HEK293T (cell line): ENCODE measurements around the gene YKT6.

Experiments
- BHLHE40 ChIP-seq: fragments of 450-650 bp; IDR thresholded peaks from 2 replicates; pipeline ENCODE4 v1.6.1; 2016; ENCODE audit warnings: mild to moderate bottlenecking, moderate library complexity, borderline replicate concordance
- FOXM1 ChIP-seq: fragments of 450-650 bp; IDR thresholded peaks from 2 replicates; pipeline ENCODE4 v1.6.1; 2017; ENCODE audit warnings: mild to moderate bottlenecking, borderline replicate concordance
- HDGF ChIP-seq: fragments of 450-650 bp; IDR thresholded peaks from 2 replicates; pipeline ENCODE4 v1.6.1; 2017; ENCODE audit warnings: antibody characterized with exemption, borderline replicate concordance
- LEF1 ChIP-seq: fragments of 450-650 bp; IDR thresholded peaks from 2 replicates; pipeline ENCODE4 v1.6.1; 2017; ENCODE audit warnings: mild to moderate bottlenecking, borderline replicate concordance
- NFRKB ChIP-seq: fragments of 450-650 bp; IDR thresholded peaks from 2 replicates; pipeline ENCODE4 v1.6.1; 2016; ENCODE audit warnings: mild to moderate bottlenecking, moderate library complexity
- SP1 ChIP-seq: fragments of 450-650 bp; IDR thresholded peaks from 2 replicates; pipeline ENCODE4 v1.6.1; 2017
- SUZ12 ChIP-seq: fragments of 450-650 bp; IDR thresholded peaks from 2 replicates; pipeline ENCODE4 v1.6.1; 2016; ENCODE audit warnings: mild to moderate bottlenecking
- TARDBP ChIP-seq: fragments of 450-650 bp; IDR thresholded peaks from 2 replicates; pipeline ENCODE4 v1.6.1; 2016

DNA sequence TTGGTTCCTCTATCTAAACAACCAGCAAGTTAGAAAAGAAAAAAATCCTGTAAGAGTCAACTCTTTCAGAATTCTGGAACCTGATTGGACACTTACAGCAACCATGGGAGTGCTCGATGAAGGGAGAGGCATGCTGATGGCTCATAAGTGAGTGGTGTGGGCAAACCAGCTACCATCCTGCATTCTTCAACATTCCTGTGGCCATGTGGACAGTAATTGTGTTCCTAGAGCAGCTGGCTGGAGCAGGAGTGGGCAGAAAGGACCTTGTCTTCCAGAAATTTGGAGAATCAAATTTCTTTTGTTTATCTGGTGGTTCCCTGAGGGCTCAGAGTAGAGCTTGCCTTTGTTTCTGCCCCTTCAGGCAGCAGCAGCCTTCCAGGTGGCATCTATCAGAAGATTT lies 37.2 kb upstream of the YKT6 start:
- TF ChIP-seq BHLHE40 (no peak), SP1 (no peak), TARDBP (no peak), NFRKB (no peak), FOXM1 (no peak), HDGF (no peak), SUZ12 (no peak), LEF1 (no peak)
